ENCODE measurements around the gene PPP3R1. TPM values are rescaled to one million over a fixed set of nuclear protein-coding genes. Genes with fewer than 3 reads are reported as not detected.
A peak's percentile ranks its signal among the peaks of the same experiment; 100 is the strongest.

PPP3R1 gene
- total RNA-seq, 1 experiment from 2014 or later = 70.9 TPM

- ChIA-PET CTCF (interaction anchor here (0.6 to 1.6 kb wide), 11 partner anchors 9 to 793 kb away, joined by 3 to 11 read pairs (median 3); no protein-coding TSS in a partner anchor), POLR2A (interaction anchor here (0.7 kb wide), 1 partner anchor 9 kb away, joined by 4 read pairs; no protein-coding TSS in a partner anchor)
- no peaks in the 10 kb centered on the region for H3K9me3 ChIP-seq
- H3K4me1 ChIP-seq = no peaks in the 10 kb centered on the region
- no peaks in the 10 kb centered on the region for H3K4me1 Mint-ChIP-seq (ENCODE audit: low read depth, unreplicated experiment)
- no peak overlapping the region for H3K4me3 ChIP-seq (ENCODE audit: low read depth, low read length)
- H3K36me3 Mint-ChIP-seq (ENCODE audit: insufficient read depth, unreplicated experiment) = no peaks in the 10 kb centered on the region
- no peaks in the 10 kb centered on the region for H3K9me3 Mint-ChIP-seq (ENCODE audit: unreplicated experiment)
- TF ChIP-seq, protein P1, sequence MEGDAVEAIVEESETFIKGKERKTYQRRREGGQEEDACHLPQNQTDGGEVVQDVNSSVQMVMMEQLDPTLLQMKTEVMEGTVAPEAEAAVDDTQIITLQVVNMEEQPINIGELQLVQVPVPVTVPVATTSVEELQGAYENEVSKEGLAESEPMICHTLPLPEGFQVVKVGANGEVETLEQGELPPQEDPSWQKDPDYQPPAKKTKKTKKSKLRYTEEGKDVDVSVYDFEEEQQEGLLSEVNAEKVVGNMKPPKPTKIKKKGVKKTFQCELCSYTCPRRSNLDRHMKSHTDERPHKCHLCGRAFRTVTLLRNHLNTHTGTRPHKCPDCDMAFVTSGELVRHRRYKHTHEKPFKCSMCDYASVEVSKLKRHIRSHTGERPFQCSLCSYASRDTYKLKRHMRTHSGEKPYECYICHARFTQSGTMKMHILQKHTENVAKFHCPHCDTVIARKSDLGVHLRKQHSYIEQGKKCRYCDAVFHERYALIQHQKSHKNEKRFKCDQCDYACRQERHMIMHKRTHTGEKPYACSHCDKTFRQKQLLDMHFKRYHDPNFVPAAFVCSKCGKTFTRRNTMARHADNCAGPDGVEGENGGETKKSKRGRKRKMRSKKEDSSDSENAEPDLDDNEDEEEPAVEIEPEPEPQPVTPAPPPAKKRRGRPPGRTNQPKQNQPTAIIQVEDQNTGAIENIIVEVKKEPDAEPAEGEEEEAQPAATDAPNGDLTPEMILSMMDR (IDR thresholded peaks at IDR 0.05; ENCODE audit: insufficient read depth in 1 of 2, low read depth in 1 of 2, low read length in 1 of 2, severe bottlenecking in 1 of 2, unreplicated experiment in 1 of 2) = peak; percentile 68 to 74
- H3K27me3 Mint-ChIP-seq (ENCODE audit: insufficient read depth, unreplicated experiment) = peaks cover 9% of the 10 kb centered on the region
- no peaks in the 10 kb centered on the region; the same call in 1 of the 2 replicates for H3K27me3 ChIP-seq (replicated peaks; ENCODE audit: control insufficient read depth, insufficient read depth, low read length)
- BruUV-seq (replicated peaks) = no TSS peak
- no peak overlapping the region for H3K4me3 Mint-ChIP-seq (ENCODE audit: unreplicated experiment)
- no peaks in the 10 kb centered on the region for H3K36me3 ChIP-seq (ENCODE audit: control insufficient read depth, insufficient read depth, low read length)
- intact Hi-C loops (cut with micrococcal nuclease; ENCODE audit: unreplicated experiment) = loop anchor here (1.0 kb wide), 3 partner anchors 30 to 161 kb away; no protein-coding TSS in a partner anchor
- H3K27ac Mint-ChIP-seq (ENCODE audit: unreplicated experiment) = no peak overlapping the region
- DNase-seq = peak in 1 of 2 experiments; percentile 31
Measured at GRCh38 chr2:68282811-68283418, 30.6 kb upstream of the PPP3R1 start.

DNA sequence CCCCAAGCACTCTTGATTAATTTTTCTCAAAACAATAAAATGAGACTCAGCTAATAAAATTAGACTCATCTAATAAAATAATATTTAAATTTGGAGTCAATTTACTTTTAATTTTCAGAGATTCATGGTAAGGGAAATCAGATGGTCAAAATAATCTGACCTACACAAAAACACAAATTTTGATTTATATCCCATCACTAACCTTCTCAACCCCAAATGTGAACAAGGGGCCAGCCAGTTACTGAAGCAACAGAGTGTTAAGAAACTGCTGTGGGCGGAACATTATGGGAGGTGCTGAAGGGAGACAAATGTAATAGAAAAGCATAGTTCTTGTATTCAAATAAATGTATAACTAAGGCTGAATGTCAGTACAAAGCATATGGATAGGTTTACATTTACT, 28.5 kb upstream of the PPP3R1 start:
- Histone ChIP-seq H3K9me3 (no peaks in the 10 kb centered on the region), H3K4me1 (no peaks in the 10 kb centered on the region), H3K36me3 (ENCODE audit: control insufficient read depth, insufficient read depth, low read length) (no peaks in the 10 kb centered on the region), H3K27me3 (replicated peaks; ENCODE audit: control insufficient read depth, insufficient read depth, low read length) (no peaks in the 10 kb centered on the region; the same call in 1 of the 2 replicates), H3K4me3 (ENCODE audit: low read depth, low read length) (no peak overlapping the region)
- Mint-ChIP-seq H3K27me3 (ENCODE audit: insufficient read depth, unreplicated experiment) (peaks cover 8% of the 10 kb centered on the region), H3K4me3 (ENCODE audit: unreplicated experiment) (no peak overlapping the region), H3K4me1 (ENCODE audit: low read depth, unreplicated experiment) (no peaks in the 10 kb centered on the region), H3K27ac (ENCODE audit: unreplicated experiment) (no peak overlapping the region), H3K36me3 (ENCODE audit: insufficient read depth, unreplicated experiment) (no peaks in the 10 kb centered on the region), H3K9me3 (ENCODE audit: unreplicated experiment) (no peaks in the 10 kb centered on the region)
- ChIA-PET POLR2A (no interaction called here), CTCF (no interaction called here)
- DNase-seq = no peak
- no TSS peak for BruUV-seq (replicated peaks)
- TF ChIP-seq, protein P1 (IDR thresholded peaks at IDR 0.05; ENCODE audit: insufficient read depth in 1 of 2, low read depth in 1 of 2, low read length in 1 of 2, severe bottlenecking in 1 of 2, unreplicated experiment in 1 of 2) = no peak
- intact Hi-C loops (cut with micrococcal nuclease; ENCODE audit: unreplicated experiment) = no loop called here

GRCh38 chr2:68280348-68280747, 28.0 kb upstream of the PPP3R1 start:
- no peaks in the 10 kb centered on the region for H3K9me3 Mint-ChIP-seq (ENCODE audit: unreplicated experiment)
- ChIA-PET CTCF (interaction anchor here (0.5 kb wide), 1 partner anchor 23 kb away, joined by 4 read pairs; no protein-coding TSS in a partner anchor), POLR2A (no interaction called here)
- intact Hi-C loops (cut with micrococcal nuclease; ENCODE audit: unreplicated experiment) = no loop called here
- H3K9me3 ChIP-seq = no peaks in the 10 kb centered on the region
- H3K36me3 ChIP-seq (ENCODE audit: control insufficient read depth, insufficient read depth, low read length) = no peaks in the 10 kb centered on the region
- H3K4me1 ChIP-seq = no peaks in the 10 kb centered on the region
- BruUV-seq (replicated peaks) = no TSS peak
- TF ChIP-seq, protein P1 (IDR thresholded peaks at IDR 0.05; ENCODE audit: insufficient read depth in 1 of 2, low read depth in 1 of 2, low read length in 1 of 2, severe bottlenecking in 1 of 2, unreplicated experiment in 1 of 2) = no peak
- H3K36me3 Mint-ChIP-seq (ENCODE audit: insufficient read depth, unreplicated experiment) = no peaks in the 10 kb centered on the region
- no peak for DNase-seq
- no peak overlapping the region for H3K4me3 ChIP-seq (ENCODE audit: low read depth, low read length)
- no peaks in the 10 kb centered on the region for H3K27me3 ChIP-seq (replicated peaks; ENCODE audit: control insufficient read depth, insufficient read depth, low read length)
- H3K27ac Mint-ChIP-seq (ENCODE audit: unreplicated experiment) = no peak overlapping the region
- H3K4me3 Mint-ChIP-seq (ENCODE audit: unreplicated experiment) = no peak overlapping the region
- H3K4me1 Mint-ChIP-seq (ENCODE audit: low read depth, unreplicated experiment) = no peaks in the 10 kb centered on the region
- peaks cover 9% of the 10 kb centered on the region for H3K27me3 Mint-ChIP-seq (ENCODE audit: insufficient read depth, unreplicated experiment)
